Measurements from ENCODE around the gene PIGU.

Gene PIGU

GRCh38 chr20:34557936-34558319 is 119.0 kb downstream of the PIGU start:
- DNase-seq (ENCODE audit: low spot score): no peak

GRCh38 chr20:34553366-34553867 is 123.5 kb downstream of the PIGU start:
- no peak for DNase-seq (ENCODE audit: low spot score)

GRCh38 chr20:34552569-34552968 is 124.3 kb downstream of the PIGU start:
- no peak for DNase-seq (ENCODE audit: low spot score)

- no peak for DNase-seq (ENCODE audit: low spot score)
Observed at GRCh38 chr20:34549929-34550305, 127.0 kb downstream of the PIGU start.

GRCh38 chr20:34549291-34549928 is 127.5 kb downstream of the PIGU start:
- no peak for DNase-seq (ENCODE audit: low spot score)

- no peak for DNase-seq (ENCODE audit: low spot score)
Observed at GRCh38 chr20:34547844-34548613, 128.9 kb downstream of the PIGU start.

- no peak for DNase-seq (ENCODE audit: low spot score)
Observed at GRCh38 chr20:34546751-34547181, 130.1 kb downstream of the PIGU start.

GRCh38 chr20:34544109-34544796 is 132.6 kb downstream of the PIGU start:
- no peak for DNase-seq (ENCODE audit: low spot score)

GRCh38 chr20:34543463-34544056 is 133.3 kb downstream of the PIGU start:
- no peak for DNase-seq (ENCODE audit: low spot score)

- DNase-seq (ENCODE audit: low spot score): no peak
Observed at GRCh38 chr20:34542439-34542838, 134.5 kb downstream of the PIGU start.

GRCh38 chr20:34541917-34542316 is 135.0 kb downstream of the PIGU start:
- no peak for DNase-seq (ENCODE audit: low spot score)

GRCh38 chr20:34541264-34541901 is 135.5 kb downstream of the PIGU start:
- no peak for DNase-seq (ENCODE audit: low spot score)

- DNase-seq (ENCODE audit: low spot score): no peak
Observed at GRCh38 chr20:34540596-34541263, 136.2 kb downstream of the PIGU start.

- DNase-seq (ENCODE audit: low spot score): no peak
Observed at GRCh38 chr20:34539756-34540155, 137.1 kb downstream of the PIGU start.

GRCh38 chr20:34538671-34539123 is 138.2 kb downstream of the PIGU start:
- peak; percentile 49 for DNase-seq (ENCODE audit: low spot score)

- DNase-seq (ENCODE audit: low spot score): no peak
Observed at GRCh38 chr20:34537651-34538050, 139.2 kb downstream of the PIGU start.

GRCh38 chr20:34536798-34537394 is 140.0 kb downstream of the PIGU start:
- DNase-seq (ENCODE audit: low spot score): no peak

- DNase-seq (ENCODE audit: low spot score): no peak
Observed at GRCh38 chr20:34535857-34536256, 141.0 kb downstream of the PIGU start.

- DNase-seq (ENCODE audit: low spot score): no peak
Observed at GRCh38 chr20:34535301-34535840, 141.5 kb downstream of the PIGU start.

- DNase-seq (ENCODE audit: low spot score): no peak
Observed at GRCh38 chr20:34534391-34535165, 142.3 kb downstream of the PIGU start.

Data from COLO829 (cell line).